ENCODE measurements around the gene LDLRAD2.

DNA sequence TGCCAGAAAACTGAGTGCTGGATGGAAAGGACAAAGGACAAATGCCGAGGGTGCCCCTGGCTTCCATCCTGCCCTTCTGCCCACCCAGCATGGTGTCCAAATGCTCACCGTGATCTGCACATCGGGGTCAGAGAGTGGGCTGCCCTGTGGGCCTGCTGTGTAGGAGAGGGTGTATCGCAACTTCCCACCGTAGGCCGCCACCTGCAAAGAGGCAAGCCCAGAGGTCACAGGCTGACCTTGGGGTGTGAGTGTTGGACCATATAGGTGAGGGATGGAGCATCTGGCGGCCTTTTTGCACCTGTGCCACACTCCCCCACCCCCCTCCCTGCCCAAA, 53.5 kb downstream of the LDLRAD2 start:
- TF ChIP-seq TAF1 (IDR thresholded peaks at IDR 0.05; ENCODE audit: low read depth, low read length) (no peak), POLR2AphosphoS5 (IDR thresholded peaks at IDR 0.05; ENCODE audit: low read depth, low read length) (no peak), POLR2A (IDR thresholded peaks at IDR 0.05; ENCODE audit: low read depth, low read length) (no peak)

Measured in GM12891 (cell line).